NCI-H1105 (cell line): ENCODE data around the gene RALGDS.
"Not testable (repeated sequence)": the region's sequence is repeated elsewhere in the genome, so short reads cannot be mapped to it uniquely, and the experiment has no call there.

Experiments
- DNase-seq: peaks from one replicate; lab custom pipeline; 2025; lab: John Stamatoyannopoulos, UW

Gene RALGDS

GRCh38 chr9:133106511-133107244 lies 14.4 kb downstream of the RALGDS start:
- DNase-seq, result no peak

- no peak for DNase-seq
Observed at GRCh38 chr9:133105461-133105770, 15.6 kb downstream of the RALGDS start.

- DNase-seq, result no peak
Observed at GRCh38 chr9:133104718-133105460, 16.2 kb downstream of the RALGDS start.

GRCh38 chr9:133103987-133104505 lies 17.0 kb downstream of the RALGDS start:
- DNase-seq, result no peak

GRCh38 chr9:133103183-133103986 lies 17.7 kb downstream of the RALGDS start:
- DNase-seq, result no peak

GRCh38 chr9:133102190-133103021 lies 18.6 kb downstream of the RALGDS start:
- no peak for DNase-seq

GRCh38 chr9:133101356-133102189 lies 19.5 kb downstream of the RALGDS start:
- DNase-seq, result no peak

GRCh38 chr9:133100506-133101355 lies 20.3 kb downstream of the RALGDS start:
- no peak for DNase-seq

GRCh38 chr9:133099726-133100505 lies 21.1 kb downstream of the RALGDS start:
- DNase-seq, result no peak

- DNase-seq, result no peak
Observed at GRCh38 chr9:133098871-133099270, 22.2 kb downstream of the RALGDS start.

GRCh38 chr9:133098104-133098754 lies 22.8 kb downstream of the RALGDS start:
- DNase-seq, result no peak

GRCh38 chr9:133094842-133095393 lies 26.1 kb downstream of the RALGDS start:
- no peak for DNase-seq

- not testable (repeated sequence) for DNase-seq
Observed at GRCh38 chr9:133094351-133094750, 26.7 kb downstream of the RALGDS start.

- no peak for DNase-seq
Observed at GRCh38 chr9:133090752-133091385, 30.2 kb downstream of the RALGDS start.

GRCh38 chr9:133090187-133090586 lies 30.9 kb downstream of the RALGDS start:
- no peak for DNase-seq

GRCh38 chr9:133089271-133089671 lies 31.8 kb downstream of the RALGDS start:
- DNase-seq, result peak; percentile 63

GRCh38 chr9:133088756-133089155 lies 32.3 kb downstream of the RALGDS start:
- DNase-seq, result no peak
